A549 (cell line): ENCODE results near the gene SLC26A2. TPM values are rescaled to one million over a fixed set of nuclear protein-coding genes. Genes with fewer than 3 reads are reported as not detected.
A peak's percentile ranks its signal among the peaks of the same experiment; 100 is the strongest.

Experiments
- ATAC-seq, 2 experiments: fragments of 200-7000 bp in 1 of 2; fragments of >200 bp in 1 of 2; cut with Nextera tagmentation in 1 of 2; cut with Tn5 transposase in 1 of 2; 3 replicates each; pipeline versions ENCODE4 v1.8.0 to v1.9.1; 2018 to 2020; ENCODE audit warnings: mild to moderate bottlenecking in 1 of 2, moderate library complexity in 1 of 2
- CTCF ChIA-PET: fragments of 300-600 bp; sonication (Branson Sonifier 250); formaldehyde crosslinking; extraction: SDS; loops from one replicate; lab custom pipeline; 2021; ENCODE audit warnings: antibody characterized with exemption, inconsistent platforms; lab: Yijun Ruan, JAX
- POLR2A ChIA-PET: fragments of 350-600 bp; formaldehyde crosslinking; extraction: SDS; loops from one replicate; lab custom pipeline; 2021; ENCODE audit warnings: antibody characterized with exemption, inconsistent platforms; lab: Yijun Ruan, JAX
- DNase-seq, 2 experiments: peaks; one replicate each; pipeline versions ENCODE4 v3.0.0 to v3.0.0-alpha.2; 2011 to 2016; ENCODE audit warnings: low read depth in 1 of 2, low spot score in 1 of 2
- FAIRE-seq: peaks from 2 replicates; lab custom pipeline; 2011; peaks lifted over from hg19 to GRCh38; lab: Jason Lieb, UNC
- H3K27ac ChIP-seq, 2 experiments: fragments of >200 bp; sonication (Bioruptor Twin); formaldehyde crosslinking; 3 replicates each; pipeline ENCODE4 v1.5.1; 2016 to 2017
- H3K4me1 ChIP-seq: fragments of >200 bp; sonication (Bioruptor Twin); formaldehyde crosslinking; 3 replicates; pipeline ENCODE4 v1.6.1; 2016
- H3K4me2 ChIP-seq: fragments of >200 bp; sonication (Bioruptor Twin); formaldehyde crosslinking; 3 replicates; pipeline ENCODE4 v1.6.1; 2016
- H3K4me3 ChIP-seq: fragments of >200 bp; sonication (Bioruptor Twin); formaldehyde crosslinking; 3 replicates; pipeline ENCODE4 v1.5.1; 2016
- H3K9me3 ChIP-seq: fragments of >200 bp; sonication (Bioruptor Twin); formaldehyde crosslinking; 3 replicates; pipeline ENCODE4 v1.6.1; 2016
- CBX8 ChIP-seq: fragments of 200-600 bp; sonication (generic); IDR thresholded peaks from 2 replicates; pipeline ENCODE4 v1.6.1; 2016
- GATA3 ChIP-seq: IDR thresholded peaks from 2 replicates; pipeline ENCODE4 v1.6.1; 2012; ENCODE audit warnings: borderline replicate concordance
- HEYL ChIP-seq: fragments of 250-450 bp; sonication (Bioruptor Pico); IDR thresholded peaks from 2 replicates; pipeline ENCODE4 v1.8.0; 2021; ENCODE audit warnings: mild to moderate bottlenecking, moderate library complexity
- HOXA7 ChIP-seq: fragments of 250-450 bp; sonication (Bioruptor Pico); IDR thresholded peaks from 2 replicates; pipeline ENCODE4 v1.5.0; 2020; ENCODE audit warnings: mild to moderate bottlenecking, moderate library complexity
- HOXB13 ChIP-seq: fragments of 250-450 bp; sonication (Bioruptor Pico); IDR thresholded peaks from 2 replicates; pipeline ENCODE4 v1.5.0; 2020; ENCODE audit warnings: low read depth, mild to moderate bottlenecking, moderate library complexity
- MAFK ChIP-seq: fragments of 450-650 bp; IDR thresholded peaks from 2 replicates; pipeline ENCODE4 v1.6.1; 2014; ENCODE audit not compliant: partially characterized antibody
- MAZ ChIP-seq: fragments of 150-350 bp; IDR thresholded peaks from 2 replicates; pipeline ENCODE4 v1.6.1; 2014; ENCODE audit warnings: antibody characterized with exemption, low read depth, low read length, borderline replicate concordance
- MYC ChIP-seq: IDR thresholded peaks from 2 replicates; pipeline ENCODE4 v1.6.1; 2012; ENCODE audit warnings: mild to moderate bottlenecking, inconsistent platforms, low read length, improper control_type of control experiment, borderline replicate concordance
- RAD21 ChIP-seq, 2 experiments: fragments of >200 bp in 1 of 2; sonication (Bioruptor Twin) in 1 of 2; formaldehyde crosslinking in 1 of 2; IDR thresholded peaks in 1 of 2; conservative IDR thresholded peaks in 1 of 2; 2 replicates in 1 of 2; 3 replicates in 1 of 2; pipeline ENCODE4 v1.6.1; 2012 to 2018; ENCODE audit warnings: inconsistent platforms in 1 of 2
- RNF2 ChIP-seq: fragments of 200-600 bp; sonication (generic); IDR thresholded peaks from 2 replicates; pipeline ENCODE4 v1.6.1; 2016; ENCODE audit warnings: low read depth, mild to moderate bottlenecking, antibody characterized with exemption, moderate library complexity, borderline replicate concordance
- SMC3 ChIP-seq: fragments of >200 bp; sonication (Bioruptor Twin); formaldehyde crosslinking; IDR thresholded peaks from 3 replicates; pipeline ENCODE4 v1.6.1; 2018; ENCODE audit warnings: inconsistent platforms
- TFCP2L1 ChIP-seq: fragments of 250-450 bp; sonication (Bioruptor Pico); IDR thresholded peaks from 2 replicates; pipeline ENCODE4 v1.5.0; 2021; ENCODE audit warnings: mild to moderate bottlenecking
- ZC3H11A ChIP-seq: fragments of 450-650 bp; IDR thresholded peaks from 2 replicates; pipeline ENCODE4 v1.6.1; 2014; ENCODE audit warnings: antibody characterized with exemption, mild to moderate bottlenecking
- ZNF302 ChIP-seq: fragments of 250-450 bp; sonication (Bioruptor Pico); IDR thresholded peaks from 2 replicates; pipeline ENCODE4 v1.9.0; 2021; ENCODE audit warnings: inconsistent platforms, mild to moderate bottlenecking, moderate library complexity
- ZSCAN20 ChIP-seq: fragments of 250-450 bp; sonication (Bioruptor Pico); IDR thresholded peaks from 2 replicates; pipeline ENCODE4 v1.8.0; 2022; ENCODE audit warnings: mild to moderate bottlenecking, moderate library complexity
- WGBS: methylation state at CpG from one replicate; pipeline ENCODE4 v1.1.6; 2017; ENCODE audit errors: missing lambda C conversion rate; 5-methylcytosine and 5-hydroxymethylcytosine counted together
- polyA plus RNA-seq, 4 experiments: library from polyadenylated mRNA; depleted of rRNA in 3 of 4; stranded (reverse); fragments of >200 nt; fragmentation: RNase III in 1 of 4; extraction: RNeasy Plus Mini Kit Qiagen cat#74134 plus additional on column Dnase treatment in 1 of 4; gene quantifications; 2 replicates in 3 of 4; 3 replicates in 1 of 4; pipeline ENCODE4 v1.2.3, GENCODE V29; 2011 to 2017
- TF ChIP-seq, protein P1 (sequence below): fragments of >200 bp; sonication (Bioruptor Twin); formaldehyde crosslinking; IDR thresholded peaks from 2 replicates; pipeline ENCODE4 v1.6.1; 2016
- TF ChIP-seq, protein P2 (sequence below): IDR thresholded peaks from 2 replicates; pipeline ENCODE4 v1.6.1; 2012; ENCODE audit warnings: low read depth, borderline replicate concordance
- TF ChIP-seq, protein P3 (sequence below): fragments of 450-650 bp; IDR thresholded peaks from 2 replicates; pipeline ENCODE4 v1.6.1; 2014; ENCODE audit warnings: antibody characterized with exemption
- TF ChIP-seq, protein P4 (sequence below): IDR thresholded peaks from 2 replicates; pipeline ENCODE4 v1.6.1; 2012
- TF ChIP-seq, protein P5 (sequence below): fragments of 200-600 bp; sonication (generic); IDR thresholded peaks from 2 replicates; pipeline ENCODE4 v1.6.1; 2016; ENCODE audit warnings: antibody characterized with exemption, mild to moderate bottlenecking, moderate library complexity
- TF ChIP-seq, protein P6 (sequence below): fragments of 250-450 bp; sonication (Bioruptor Pico); IDR thresholded peaks from 2 replicates; pipeline ENCODE4 v1.5.0; 2021; ENCODE audit warnings: mild to moderate bottlenecking, moderate library complexity, borderline replicate concordance

The SLC26A2 gene
- polyA plus RNA-seq, 2 of the 4 experiments (the other 2 are of a cell fraction), result 31.9 to 32.2 TPM

DNA sequence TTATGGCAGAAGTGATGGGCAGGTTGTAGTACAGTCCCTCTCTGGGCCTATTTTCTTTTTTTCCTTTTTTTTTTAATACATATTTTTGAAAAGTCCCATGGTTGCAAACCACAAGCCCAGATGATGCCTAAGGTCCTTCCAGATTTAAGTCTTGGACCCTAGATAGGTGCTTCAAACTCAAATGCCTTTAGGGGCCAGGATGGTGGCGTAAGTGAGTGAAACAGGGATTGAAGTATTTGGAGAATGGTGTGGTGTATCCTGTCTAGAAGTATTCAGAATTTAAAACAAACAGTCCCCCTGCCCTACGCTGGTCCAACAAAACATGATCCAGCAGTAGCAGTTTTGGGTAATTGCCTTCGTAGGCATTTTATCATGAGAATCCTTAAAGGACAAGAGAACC is 37.7 kb downstream of the SLC26A2 start:
- Histone ChIP-seq H3K27ac (no peak overlapping the region), H3K9me3 (no peaks in the 10 kb centered on the region)
- no peak for TF ChIP-seq HOXA7 (CRISPR knock-in tag)
- no peak for TF ChIP-seq MAFK
- TF ChIP-seq, protein P1, sequence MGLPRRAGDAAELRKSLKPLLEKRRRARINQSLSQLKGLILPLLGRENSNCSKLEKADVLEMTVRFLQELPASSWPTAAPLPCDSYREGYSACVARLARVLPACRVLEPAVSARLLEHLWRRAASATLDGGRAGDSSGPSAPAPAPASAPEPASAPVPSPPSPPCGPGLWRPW, result no peak
- TF ChIP-seq, protein P2, sequence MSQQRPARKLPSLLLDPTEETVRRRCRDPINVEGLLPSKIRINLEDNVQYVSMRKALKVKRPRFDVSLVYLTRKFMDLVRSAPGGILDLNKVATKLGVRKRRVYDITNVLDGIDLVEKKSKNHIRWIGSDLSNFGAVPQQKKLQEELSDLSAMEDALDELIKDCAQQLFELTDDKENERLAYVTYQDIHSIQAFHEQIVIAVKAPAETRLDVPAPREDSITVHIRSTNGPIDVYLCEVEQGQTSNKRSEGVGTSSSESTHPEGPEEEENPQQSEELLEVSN, result no peak
- TF ChIP-seq, protein P3, sequence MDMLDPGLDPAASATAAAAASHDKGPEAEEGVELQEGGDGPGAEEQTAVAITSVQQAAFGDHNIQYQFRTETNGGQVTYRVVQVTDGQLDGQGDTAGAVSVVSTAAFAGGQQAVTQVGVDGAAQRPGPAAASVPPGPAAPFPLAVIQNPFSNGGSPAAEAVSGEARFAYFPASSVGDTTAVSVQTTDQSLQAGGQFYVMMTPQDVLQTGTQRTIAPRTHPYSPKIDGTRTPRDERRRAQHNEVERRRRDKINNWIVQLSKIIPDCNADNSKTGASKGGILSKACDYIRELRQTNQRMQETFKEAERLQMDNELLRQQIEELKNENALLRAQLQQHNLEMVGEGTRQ, result no peak
- no peak for TF ChIP-seq ZSCAN20 (CRISPR knock-in tag)
- TF ChIP-seq SMC3, result no peak
- TF ChIP-seq RNF2, result no peak
- TF ChIP-seq, protein P4, sequence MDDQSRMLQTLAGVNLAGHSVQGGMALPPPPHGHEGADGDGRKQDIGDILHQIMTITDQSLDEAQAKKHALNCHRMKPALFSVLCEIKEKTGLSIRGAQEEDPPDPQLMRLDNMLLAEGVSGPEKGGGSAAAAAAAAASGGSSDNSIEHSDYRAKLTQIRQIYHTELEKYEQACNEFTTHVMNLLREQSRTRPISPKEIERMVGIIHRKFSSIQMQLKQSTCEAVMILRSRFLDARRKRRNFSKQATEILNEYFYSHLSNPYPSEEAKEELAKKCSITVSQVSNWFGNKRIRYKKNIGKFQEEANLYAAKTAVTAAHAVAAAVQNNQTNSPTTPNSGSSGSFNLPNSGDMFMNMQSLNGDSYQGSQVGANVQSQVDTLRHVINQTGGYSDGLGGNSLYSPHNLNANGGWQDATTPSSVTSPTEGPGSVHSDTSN, result no peak
- TF ChIP-seq, all 56 proteins: peak for 0
- ATAC-seq, result no peak
- Histone ChIP-seq H3K4me2 (no peak overlapping the region), H3K4me1 (peaks cover 20% of the 10 kb centered on the region), H3K4me3 (no peak overlapping the region)
- DNase-seq, result no peak
- no peak for FAIRE-seq
- CTCF ChIA-PET, result interaction anchor here (0.6 to 8.8 kb wide), 4 partner anchors 47 to 220 kb away, joined by 3 to 507 read pairs (median 28); no protein-coding TSS in a partner anchor
- POLR2A ChIA-PET, result no interaction called here
- 93% methylated on average over 3 of the region's 3 CpGs for WGBS

DNA sequence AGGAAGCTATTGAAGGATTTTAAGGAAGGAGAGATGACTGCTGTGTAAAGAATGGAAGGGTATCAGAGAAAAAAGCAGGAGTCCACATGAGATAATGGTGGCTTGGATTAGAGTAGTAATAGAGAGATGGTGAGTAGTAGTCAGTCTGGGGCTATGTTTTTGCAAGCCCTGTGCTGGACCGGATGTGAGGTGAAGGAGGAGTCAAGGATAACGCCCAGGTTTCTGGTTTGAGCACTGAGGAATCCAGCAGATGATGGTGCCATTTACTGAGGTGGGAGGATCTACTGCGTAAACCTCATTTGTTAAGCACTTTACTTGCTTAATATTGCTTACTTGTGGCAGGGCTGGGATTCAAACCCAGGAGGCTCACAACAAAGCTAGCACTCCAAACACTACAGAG is 38.8 kb downstream of the SLC26A2 start:
- 85% methylated on average over 3 of the region's 3 CpGs for WGBS
- no peak for ATAC-seq
- FAIRE-seq, result no peak
- no peak for TF ChIP-seq GATA3
- TF ChIP-seq RAD21 (conservative IDR thresholded peaks at IDR 0.05 in 1 of 2, IDR thresholded peaks at IDR 0.05 in 1 of 2), result no peak
- TF ChIP-seq, protein P5, sequence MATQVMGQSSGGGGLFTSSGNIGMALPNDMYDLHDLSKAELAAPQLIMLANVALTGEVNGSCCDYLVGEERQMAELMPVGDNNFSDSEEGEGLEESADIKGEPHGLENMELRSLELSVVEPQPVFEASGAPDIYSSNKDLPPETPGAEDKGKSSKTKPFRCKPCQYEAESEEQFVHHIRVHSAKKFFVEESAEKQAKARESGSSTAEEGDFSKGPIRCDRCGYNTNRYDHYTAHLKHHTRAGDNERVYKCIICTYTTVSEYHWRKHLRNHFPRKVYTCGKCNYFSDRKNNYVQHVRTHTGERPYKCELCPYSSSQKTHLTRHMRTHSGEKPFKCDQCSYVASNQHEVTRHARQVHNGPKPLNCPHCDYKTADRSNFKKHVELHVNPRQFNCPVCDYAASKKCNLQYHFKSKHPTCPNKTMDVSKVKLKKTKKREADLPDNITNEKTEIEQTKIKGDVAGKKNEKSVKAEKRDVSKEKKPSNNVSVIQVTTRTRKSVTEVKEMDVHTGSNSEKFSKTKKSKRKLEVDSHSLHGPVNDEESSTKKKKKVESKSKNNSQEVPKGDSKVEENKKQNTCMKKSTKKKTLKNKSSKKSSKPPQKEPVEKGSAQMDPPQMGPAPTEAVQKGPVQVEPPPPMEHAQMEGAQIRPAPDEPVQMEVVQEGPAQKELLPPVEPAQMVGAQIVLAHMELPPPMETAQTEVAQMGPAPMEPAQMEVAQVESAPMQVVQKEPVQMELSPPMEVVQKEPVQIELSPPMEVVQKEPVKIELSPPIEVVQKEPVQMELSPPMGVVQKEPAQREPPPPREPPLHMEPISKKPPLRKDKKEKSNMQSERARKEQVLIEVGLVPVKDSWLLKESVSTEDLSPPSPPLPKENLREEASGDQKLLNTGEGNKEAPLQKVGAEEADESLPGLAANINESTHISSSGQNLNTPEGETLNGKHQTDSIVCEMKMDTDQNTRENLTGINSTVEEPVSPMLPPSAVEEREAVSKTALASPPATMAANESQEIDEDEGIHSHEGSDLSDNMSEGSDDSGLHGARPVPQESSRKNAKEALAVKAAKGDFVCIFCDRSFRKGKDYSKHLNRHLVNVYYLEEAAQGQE, result no peak
- no peak for TF ChIP-seq TFCP2L1 (CRISPR knock-in tag)
- TF ChIP-seq CBX8, result no peak
- TF ChIP-seq MAZ, result no peak
- TF ChIP-seq ZNF302 (CRISPR knock-in tag), result no peak
- no peak for TF ChIP-seq HEYL (CRISPR knock-in tag)
- TF ChIP-seq, protein P2, result no peak
- no peak for TF ChIP-seq MYC
- TF ChIP-seq SMC3, result no peak
- TF ChIP-seq, protein P6, sequence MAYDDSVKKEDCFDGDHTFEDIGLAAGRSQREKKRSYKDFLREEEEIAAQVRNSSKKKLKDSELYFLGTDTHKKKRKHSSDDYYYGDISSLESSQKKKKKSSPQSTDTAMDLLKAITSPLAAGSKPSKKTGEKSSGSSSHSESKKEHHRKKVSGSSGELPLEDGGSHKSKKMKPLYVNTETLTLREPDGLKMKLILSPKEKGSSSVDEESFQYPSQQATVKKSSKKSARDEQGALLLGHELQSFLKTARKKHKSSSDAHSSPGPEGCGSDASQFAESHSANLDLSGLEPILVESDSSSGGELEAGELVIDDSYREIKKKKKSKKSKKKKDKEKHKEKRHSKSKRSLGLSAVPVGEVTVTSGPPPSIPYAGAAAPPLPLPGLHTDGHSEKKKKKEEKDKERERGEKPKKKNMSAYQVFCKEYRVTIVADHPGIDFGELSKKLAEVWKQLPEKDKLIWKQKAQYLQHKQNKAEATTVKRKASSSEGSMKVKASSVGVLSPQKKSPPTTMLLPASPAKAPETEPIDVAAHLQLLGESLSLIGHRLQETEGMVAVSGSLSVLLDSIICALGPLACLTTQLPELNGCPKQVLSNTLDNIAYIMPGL (CRISPR knock-in tag), result no peak
- TF ChIP-seq HOXB13 (CRISPR knock-in tag), result no peak
- no peak for TF ChIP-seq ZC3H11A
- TF ChIP-seq, all 56 proteins: peak for 0
- Histone ChIP-seq H3K27ac (peak overlapping the region; percentile 97; a peak in 4 of 6 replicates), H3K9me3 (no peaks in the 10 kb centered on the region), H3K4me1 (peaks cover 20% of the 10 kb centered on the region), H3K4me3 (peak overlapping the region; percentile 96), H3K4me2 (peak overlapping the region; percentile 98)
- DNase-seq, result no peak
- CTCF ChIA-PET, result interaction anchor here (1.1 to 5.7 kb wide), 6 partner anchors 9 to 219 kb away, joined by 3 to 51 read pairs (median 4); partner anchors contain the start of gene SLC26A2
- POLR2A ChIA-PET, result interaction anchor here (0.5 to 1.2 kb wide), 2 partner anchors 39 to 330 kb away, joined by 3 to 4 read pairs; partner anchors contain the start of gene SLC26A2
